ENCODE measurements around the gene PABPN1L.

DNA sequence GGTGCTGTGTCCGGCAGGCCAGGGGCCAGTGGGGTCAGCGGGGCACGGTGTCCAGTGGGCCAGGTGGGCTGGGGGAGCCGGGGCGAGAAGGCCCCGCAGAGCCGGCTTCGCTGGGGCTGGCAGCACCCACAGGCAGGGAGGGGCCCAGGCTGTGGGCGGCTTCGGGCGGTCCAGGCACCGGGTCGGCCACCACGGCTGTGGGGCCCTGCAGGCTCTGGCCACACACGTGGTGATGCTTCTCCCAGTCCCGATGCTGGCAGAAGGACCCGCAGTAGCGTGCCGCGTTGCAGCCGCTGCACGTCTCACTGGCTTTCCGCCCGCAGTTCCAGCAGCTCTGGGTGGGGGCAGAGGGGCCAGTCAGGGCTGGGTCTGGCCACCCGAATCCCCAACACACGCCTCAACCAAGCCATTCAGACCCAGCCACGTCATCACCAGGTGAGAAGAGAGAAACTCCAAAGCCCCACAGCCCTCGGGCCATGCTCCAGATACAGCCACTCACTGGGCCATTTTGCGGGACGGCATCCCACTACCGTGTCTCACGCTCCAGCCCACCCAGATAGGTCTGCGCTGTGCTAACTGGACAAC, 10.6 kb upstream of the PABPN1L start:
- TF ChIP-seq, protein P1, sequence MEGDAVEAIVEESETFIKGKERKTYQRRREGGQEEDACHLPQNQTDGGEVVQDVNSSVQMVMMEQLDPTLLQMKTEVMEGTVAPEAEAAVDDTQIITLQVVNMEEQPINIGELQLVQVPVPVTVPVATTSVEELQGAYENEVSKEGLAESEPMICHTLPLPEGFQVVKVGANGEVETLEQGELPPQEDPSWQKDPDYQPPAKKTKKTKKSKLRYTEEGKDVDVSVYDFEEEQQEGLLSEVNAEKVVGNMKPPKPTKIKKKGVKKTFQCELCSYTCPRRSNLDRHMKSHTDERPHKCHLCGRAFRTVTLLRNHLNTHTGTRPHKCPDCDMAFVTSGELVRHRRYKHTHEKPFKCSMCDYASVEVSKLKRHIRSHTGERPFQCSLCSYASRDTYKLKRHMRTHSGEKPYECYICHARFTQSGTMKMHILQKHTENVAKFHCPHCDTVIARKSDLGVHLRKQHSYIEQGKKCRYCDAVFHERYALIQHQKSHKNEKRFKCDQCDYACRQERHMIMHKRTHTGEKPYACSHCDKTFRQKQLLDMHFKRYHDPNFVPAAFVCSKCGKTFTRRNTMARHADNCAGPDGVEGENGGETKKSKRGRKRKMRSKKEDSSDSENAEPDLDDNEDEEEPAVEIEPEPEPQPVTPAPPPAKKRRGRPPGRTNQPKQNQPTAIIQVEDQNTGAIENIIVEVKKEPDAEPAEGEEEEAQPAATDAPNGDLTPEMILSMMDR (IDR thresholded peaks at IDR 0.05) = no peak
- no peak for TF ChIP-seq EZH2 (IDR thresholded peaks at IDR 0.05)
- TF ChIP-seq EZH2phosphoT487 (IDR thresholded peaks at IDR 0.05) = no peak

Measured in neural progenitor cell (in vitro differentiated cells).